HG03521 (cell line): Measurements from ENCODE around the gene ZNF638.
"Not testable (repeated sequence)": the region's sequence is repeated elsewhere in the genome, so short reads cannot be mapped to it uniquely, and the experiment has no call there.

ENCODE experiments used
- ATAC-seq: cut with Tn5 transposase; IDR thresholded peaks from one replicate; pipeline ENCODE4 v1.9.1; 2021; ENCODE audit warnings: mild to moderate bottlenecking, moderate library complexity; ENCODE audit not compliant: unreplicated experiment

Gene ZNF638

GRCh38 chr2:71331581-71332434 is at the start of gene ZNF638:
TSS of gene ZNF638 (plus strand) at chr2:71331782. CDS start at chr2:71348955, 17,173 bp downstream.
- ATAC-seq, result peak; percentile 95

- ATAC-seq, result no peak
Measured at GRCh38 chr2:71281950-71282349, 49.6 kb upstream of the ZNF638 start.

GRCh38 chr2:71282493-71282892 is 49.1 kb upstream of the ZNF638 start:
- ATAC-seq, result no peak

- no peak for ATAC-seq
Measured at GRCh38 chr2:71283131-71283530, 48.5 kb upstream of the ZNF638 start.

- ATAC-seq, result no peak
Measured at GRCh38 chr2:71285706-71286105, 45.9 kb upstream of the ZNF638 start.

- no peak for ATAC-seq
Measured at GRCh38 chr2:71291398-71291797, 40.2 kb upstream of the ZNF638 start.

GRCh38 chr2:71292159-71292558 is 39.4 kb upstream of the ZNF638 start:
- no peak for ATAC-seq

GRCh38 chr2:71298914-71299313 is 32.7 kb upstream of the ZNF638 start:
- ATAC-seq, result no peak

GRCh38 chr2:71299507-71299906 is 32.1 kb upstream of the ZNF638 start:
- no peak for ATAC-seq

GRCh38 chr2:71303849-71304248 is 27.7 kb upstream of the ZNF638 start:
- no peak for ATAC-seq

GRCh38 chr2:71306762-71307161 is 24.8 kb upstream of the ZNF638 start:
- ATAC-seq, result no peak

- ATAC-seq, result no peak
Measured at GRCh38 chr2:71313016-71313766, 18.4 kb upstream of the ZNF638 start.

- ATAC-seq, result no peak
Measured at GRCh38 chr2:71317060-71317459, 14.5 kb upstream of the ZNF638 start.

- not testable (repeated sequence) for ATAC-seq
Measured at GRCh38 chr2:71317900-71318299, 13.7 kb upstream of the ZNF638 start.

- no peak for ATAC-seq
Measured at GRCh38 chr2:71323386-71323785, 8.2 kb upstream of the ZNF638 start.

- no peak for ATAC-seq
Measured at GRCh38 chr2:71326968-71327367, 4.6 kb upstream of the ZNF638 start.

- no peak for ATAC-seq
Measured at GRCh38 chr2:71327916-71328315, 3.7 kb upstream of the ZNF638 start.

- ATAC-seq, result no peak
Measured at GRCh38 chr2:71330155-71330554, 1.4 kb upstream of the ZNF638 start.

- ATAC-seq, result no peak
Measured at GRCh38 chr2:71330585-71331330, 824 bp upstream of the ZNF638 start.

GRCh38 chr2:71331331-71331580 is 326 bp upstream of the ZNF638 start:
- not testable (repeated sequence) for ATAC-seq

- no peak for ATAC-seq
Measured at GRCh38 chr2:71332435-71332796, 834 bp downstream of the ZNF638 start.

GRCh38 chr2:71333619-71334018 is 2.0 kb downstream of the ZNF638 start:
- ATAC-seq, result no peak
